Testis (tissue), 2 donors: ENCODE measurements around the gene ZNF335.

Experiments
- CTCF ChIP-seq, 3 experiments: fragments of 450-650 bp in 2 of 3; fragments of 200-600 bp in 1 of 3; sonication (generic) in 1 of 3; IDR thresholded peaks; one replicate each; pipeline ENCODE4 v1.5.1; 2016 to 2019; ENCODE audit warnings: antibody characterized with exemption in 3 of 3, mild to moderate bottlenecking in 2 of 3, moderate library complexity in 1 of 3
- POLR2A ChIP-seq: fragments of 450-650 bp; IDR thresholded peaks from one replicate; pipeline ENCODE4 v1.6.1; 2017; ENCODE audit warnings: antibody characterized with exemption, mild to moderate bottlenecking, moderate library complexity

- TF ChIP-seq POLR2A, result no peak
- no peak for TF ChIP-seq CTCF (IDR thresholded peaks at IDR 0.05)
These were observed 64.6 kb downstream of the ZNF335 start for GRCh38 chr20:45907219-45907948.
